Nephron (organoid): ENCODE measurements around the gene MICAL3.
A peak's percentile ranks its signal among the peaks of the same experiment; 100 is the strongest.
"Not testable (repeated sequence)": the region's sequence is repeated elsewhere in the genome, so short reads cannot be mapped to it uniquely, and the experiment has no call there.

Experiments used
- H3K27ac Mint-ChIP-seq, 3 experiments: 2 replicates each; pipeline ENCODE4 v1.8.0; 2020; ENCODE audit warnings: mixed read lengths in 3 of 3, mild to moderate bottlenecking in 2 of 3, moderate library complexity in 1 of 3
- H3K27me3 Mint-ChIP-seq: 2 replicates; pipeline ENCODE4 v1.8.0; 2021; ENCODE audit warnings: low read depth, mild to moderate bottlenecking, moderate library complexity, mixed read lengths
- H3K36me3 Mint-ChIP-seq: 2 replicates; pipeline ENCODE4 v1.8.0; 2020; ENCODE audit warnings: low read depth, mixed read lengths
- H3K4me1 Mint-ChIP-seq: 2 replicates; pipeline ENCODE4 v1.8.0; 2020; ENCODE audit warnings: mixed read lengths
- H3K4me3 Mint-ChIP-seq, 3 experiments: 2 replicates each; pipeline ENCODE4 v1.8.0; 2020; ENCODE audit warnings: mild to moderate bottlenecking in 3 of 3, mixed read lengths in 3 of 3, moderate library complexity in 2 of 3
- H3K9me3 Mint-ChIP-seq: 2 replicates; pipeline ENCODE4 v1.8.0; 2020; ENCODE audit warnings: mixed read lengths
- CTCF ChIP-seq, 3 experiments: fragments of 200-600 bp; sonication (generic); IDR thresholded peaks; one replicate each; pipeline ENCODE4 v1.5.0; 2021; ENCODE audit warnings: antibody characterized with exemption in 3 of 3; ENCODE audit not compliant: unreplicated experiment in 3 of 3

MICAL3 gene

GRCh38 chr22:18021431-18021830 lies 2.9 kb downstream of the MICAL3 start:
- no peaks in the 10 kb centered on the region for H3K36me3 Mint-ChIP-seq
- no peak for TF ChIP-seq CTCF (IDR thresholded peaks at IDR 0.05; ENCODE audit: unreplicated experiment in 3 of 3)
- no peak overlapping the region for H3K27ac Mint-ChIP-seq
- peaks cover 21% of the 10 kb centered on the region for H3K27me3 Mint-ChIP-seq
- H3K4me3 Mint-ChIP-seq = peak overlapping the region in 1 of 3 experiments; percentile 22
- peaks cover 2% of the 10 kb centered on the region for H3K9me3 Mint-ChIP-seq
- H3K4me1 Mint-ChIP-seq = peaks cover 20% of the 10 kb centered on the region

GRCh38 chr22:18020743-18021142 lies 3.6 kb downstream of the MICAL3 start:
- peaks cover 15% of the 10 kb centered on the region for H3K27me3 Mint-ChIP-seq
- not testable (repeated sequence) for H3K27ac Mint-ChIP-seq, H3K4me3 Mint-ChIP-seq, H3K9me3 Mint-ChIP-seq, H3K36me3 Mint-ChIP-seq
- H3K4me1 Mint-ChIP-seq = peaks cover 20% of the 10 kb centered on the region

GRCh38 chr22:18013947-18014346 lies 10.4 kb downstream of the MICAL3 start:
- Mint-ChIP-seq H3K4me1 (no peaks in the 10 kb centered on the region), H3K9me3 (peaks cover 2% of the 10 kb centered on the region), H3K36me3 (no peaks in the 10 kb centered on the region), H3K4me3 (no peak overlapping the region), H3K27ac (no peak overlapping the region), H3K27me3 (peaks cover 10% of the 10 kb centered on the region)
- no peak for TF ChIP-seq CTCF (IDR thresholded peaks at IDR 0.05; ENCODE audit: unreplicated experiment in 3 of 3)

GRCh38 chr22:18013436-18013835 lies 10.9 kb downstream of the MICAL3 start:
- Mint-ChIP-seq H3K9me3 (no peaks in the 10 kb centered on the region), H3K4me3 (no peak overlapping the region)
- no peak for TF ChIP-seq CTCF (IDR thresholded peaks at IDR 0.05; ENCODE audit: unreplicated experiment in 3 of 3)

GRCh38 chr22:18012531-18012930 lies 11.8 kb downstream of the MICAL3 start:
- peaks cover 10% of the 10 kb centered on the region for H3K27me3 Mint-ChIP-seq
- no peaks in the 10 kb centered on the region for H3K4me1 Mint-ChIP-seq
- H3K36me3 Mint-ChIP-seq = no peaks in the 10 kb centered on the region
- H3K27ac Mint-ChIP-seq = no peak overlapping the region
- TF ChIP-seq CTCF (IDR thresholded peaks at IDR 0.05; ENCODE audit: unreplicated experiment in 3 of 3) = no peak
- no peaks in the 10 kb centered on the region for H3K9me3 Mint-ChIP-seq
- no peak overlapping the region for H3K4me3 Mint-ChIP-seq

More at GRCh38 chr22:18013436-18013835, 10.9 kb downstream of the MICAL3 start:
- Mint-ChIP-seq H3K27me3 (peaks cover 10% of the 10 kb centered on the region), H3K27ac (no peak overlapping the region), H3K36me3 (no peaks in the 10 kb centered on the region), H3K4me1 (no peaks in the 10 kb centered on the region)

- TF ChIP-seq CTCF (IDR thresholded peaks at IDR 0.05; ENCODE audit: unreplicated experiment in 3 of 3) = no peak
- Mint-ChIP-seq H3K27me3 (peaks cover 10% of the 10 kb centered on the region), H3K4me1 (peaks cover 9% of the 10 kb centered on the region), H3K4me3 (no peak overlapping the region), H3K36me3 (no peaks in the 10 kb centered on the region), H3K9me3 (no peaks in the 10 kb centered on the region), H3K27ac (no peak overlapping the region)
Observed at GRCh38 chr22:18010266-18010665, 14.1 kb downstream of the MICAL3 start.
